ENCODE results near the gene MIEN1.

Gene MIEN1

GRCh38 chr17:39705786-39706348 is 24.5 kb downstream of the MIEN1 start:
- Histone ChIP-seq H3K27me3 (ENCODE audit: control insufficient read depth in 2 of 2, insufficient read depth in 2 of 2, low read length in 2 of 2) (no peaks in the 10 kb centered on the region), H3K9ac (ENCODE audit: low read depth in 1 of 2, low read length in 2 of 2) (peak overlapping the region; percentile 65 to 70), H3K27ac (ENCODE audit: low read depth in 2 of 2, low read length in 2 of 2) (peak overlapping the region; percentile 89 to 95), H3K36me3 (ENCODE audit: control insufficient read depth in 2 of 2, insufficient read depth in 2 of 2, low read length in 2 of 2) (peaks cover 32 to 34% of the 10 kb centered on the region in 2 donors), H3K4me3 (ENCODE audit: low read length in 2 of 2) (peak overlapping the region; percentile 46 to 48), H3K9me3 (ENCODE audit: control insufficient read depth in 2 of 2, low read length in 2 of 2) (no peaks in the 10 kb centered on the region), H3K4me1 (ENCODE audit: control insufficient read depth in 2 of 2, insufficient read depth in 2 of 2, low read length in 2 of 2) (peaks cover 59 to 68% of the 10 kb centered on the region in 2 donors)

GRCh38 chr17:39704821-39705551 is 25.3 kb downstream of the MIEN1 start:
- Histone ChIP-seq H3K27me3 (ENCODE audit: control insufficient read depth in 2 of 2, insufficient read depth in 2 of 2, low read length in 2 of 2) (no peaks in the 10 kb centered on the region), H3K4me1 (ENCODE audit: control insufficient read depth in 2 of 2, insufficient read depth in 2 of 2, low read length in 2 of 2) (peaks cover 59 to 68% of the 10 kb centered on the region in 2 donors), H3K9ac (ENCODE audit: low read depth in 1 of 2, low read length in 2 of 2) (peak overlapping the region; percentile 65 to 70), H3K9me3 (ENCODE audit: control insufficient read depth in 2 of 2, low read length in 2 of 2) (no peaks in the 10 kb centered on the region), H3K36me3 (ENCODE audit: control insufficient read depth in 2 of 2, insufficient read depth in 2 of 2, low read length in 2 of 2) (peaks cover 24 to 27% of the 10 kb centered on the region in 2 donors), H3K4me3 (ENCODE audit: low read length in 2 of 2) (peak overlapping the region; percentile 46 to 48), H3K27ac (ENCODE audit: low read depth in 2 of 2, low read length in 2 of 2) (peak overlapping the region; percentile 89 to 95)

DNA sequence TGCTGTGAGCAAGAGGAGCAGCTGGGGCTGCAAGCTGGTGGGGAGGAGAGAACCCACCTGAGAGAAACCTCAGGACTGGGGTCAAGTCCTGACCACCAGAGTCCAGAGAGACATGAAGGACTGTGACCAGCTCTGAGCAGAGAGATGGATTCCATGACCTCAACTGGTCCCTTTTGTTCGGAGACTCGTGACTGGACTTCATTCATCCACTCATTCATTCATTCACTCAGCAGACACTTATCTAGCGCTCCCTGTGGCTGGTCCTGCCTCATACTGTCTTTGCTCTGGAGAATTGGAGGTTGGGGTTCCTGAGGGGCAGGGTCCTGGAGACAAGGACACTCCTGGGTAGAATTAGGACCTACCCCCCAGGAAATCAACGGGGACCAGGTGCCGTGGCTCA is 26.4 kb downstream of the MIEN1 start:
- Histone ChIP-seq H3K27me3 (ENCODE audit: control insufficient read depth in 2 of 2, insufficient read depth in 2 of 2, low read length in 2 of 2) (no peaks in the 10 kb centered on the region), H3K9ac (ENCODE audit: low read depth in 1 of 2, low read length in 2 of 2) (no peak overlapping the region), H3K4me1 (ENCODE audit: control insufficient read depth in 2 of 2, insufficient read depth in 2 of 2, low read length in 2 of 2) (peaks cover 62 to 68% of the 10 kb centered on the region in 2 donors), H3K36me3 (ENCODE audit: control insufficient read depth in 2 of 2, insufficient read depth in 2 of 2, low read length in 2 of 2) (peaks cover 14 to 16% of the 10 kb centered on the region in 2 donors), H3K27ac (ENCODE audit: low read depth in 2 of 2, low read length in 2 of 2) (peak overlapping the region; percentile 49 to 95), H3K9me3 (ENCODE audit: control insufficient read depth in 2 of 2, low read length in 2 of 2) (no peaks in the 10 kb centered on the region), H3K4me3 (ENCODE audit: low read length in 2 of 2) (no peak overlapping the region)

DNA sequence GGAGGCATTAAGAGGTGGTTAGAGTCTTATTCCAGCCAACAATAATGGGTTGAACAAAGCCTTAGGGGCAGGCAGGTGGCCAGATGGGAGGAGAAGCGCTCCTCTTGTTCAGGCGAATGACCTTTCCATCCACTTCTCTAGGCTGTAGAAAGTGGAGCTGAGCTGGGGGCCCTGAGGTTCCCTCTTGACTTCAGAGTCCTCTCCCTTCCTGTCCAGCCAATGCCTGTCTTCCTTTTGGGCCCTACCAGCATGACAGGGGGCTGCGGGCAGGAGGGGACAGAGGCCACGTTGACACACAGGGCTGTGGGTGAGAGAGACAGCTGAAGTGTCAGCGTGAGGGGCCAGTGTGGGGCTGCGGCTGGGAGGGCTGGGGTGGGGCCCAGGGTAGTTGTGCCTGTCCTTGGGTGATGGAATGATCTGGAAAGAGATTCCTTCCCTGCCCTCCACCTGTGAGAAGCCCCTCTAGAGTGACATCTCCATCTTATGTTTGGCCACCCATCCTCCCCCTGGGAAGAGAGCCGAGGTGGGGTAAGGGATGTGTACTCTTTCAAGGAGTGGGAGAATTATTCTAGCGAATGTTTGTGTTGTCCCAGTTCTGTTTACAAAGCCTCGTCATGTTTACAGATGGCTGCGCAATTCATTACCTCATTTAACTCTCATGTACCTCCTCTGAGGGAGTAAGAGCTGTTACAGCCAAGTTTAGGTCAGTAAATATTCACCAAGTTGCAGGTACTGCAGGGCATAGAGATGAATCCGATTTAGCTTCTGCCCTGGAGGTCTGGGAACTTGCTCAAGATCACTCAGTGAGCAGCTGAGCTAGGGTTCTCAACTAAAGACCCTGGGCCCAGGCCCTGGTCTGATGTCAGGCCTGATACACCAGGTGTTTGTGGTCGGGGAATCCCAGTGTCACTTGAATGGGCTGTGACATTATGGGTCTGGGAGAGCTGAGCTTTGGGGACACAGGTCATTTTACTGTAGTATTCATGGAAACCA is 27.1 kb downstream of the MIEN1 start:
- Histone ChIP-seq H3K4me1 (ENCODE audit: control insufficient read depth in 2 of 2, insufficient read depth in 2 of 2, low read length in 2 of 2) (peaks cover 59 to 67% of the 10 kb centered on the region in 2 donors), H3K4me3 (ENCODE audit: low read length in 2 of 2) (no peak overlapping the region), H3K9me3 (ENCODE audit: control insufficient read depth in 2 of 2, low read length in 2 of 2) (no peaks in the 10 kb centered on the region), H3K27ac (ENCODE audit: low read depth in 2 of 2, low read length in 2 of 2) (peak overlapping the region; percentile 49 to 95), H3K36me3 (ENCODE audit: control insufficient read depth in 2 of 2, insufficient read depth in 2 of 2, low read length in 2 of 2) (peaks cover 7 to 9% of the 10 kb centered on the region in 2 donors), H3K9ac (ENCODE audit: low read depth in 1 of 2, low read length in 2 of 2) (peak overlapping the region in 1 of 2 donors; percentile 8), H3K27me3 (ENCODE audit: control insufficient read depth in 2 of 2, insufficient read depth in 2 of 2, low read length in 2 of 2) (no peaks in the 10 kb centered on the region)

- peak overlapping the region; percentile 82 to 92 for H3K9ac ChIP-seq (ENCODE audit: low read depth in 1 of 2, low read length in 2 of 2)
- no peaks in the 10 kb centered on the region for H3K27me3 ChIP-seq (ENCODE audit: control insufficient read depth in 2 of 2, insufficient read depth in 2 of 2, low read length in 2 of 2)
- H3K36me3 ChIP-seq (ENCODE audit: control insufficient read depth in 2 of 2, insufficient read depth in 2 of 2, low read length in 2 of 2): peaks cover 0 to 5% of the 10 kb centered on the region in 2 donors
- H3K9me3 ChIP-seq (ENCODE audit: control insufficient read depth in 2 of 2, low read length in 2 of 2): no peaks in the 10 kb centered on the region
- peaks cover 50 to 58% of the 10 kb centered on the region in 2 donors for H3K4me1 ChIP-seq (ENCODE audit: control insufficient read depth in 2 of 2, insufficient read depth in 2 of 2, low read length in 2 of 2)
- H3K4me3 ChIP-seq (ENCODE audit: low read length in 2 of 2): peak overlapping the region; percentile 83 to 93
- H3K27ac ChIP-seq (ENCODE audit: low read depth in 2 of 2, low read length in 2 of 2): peak overlapping the region; percentile 93 to 95
Observed at GRCh38 chr17:39701784-39702422, 28.4 kb downstream of the MIEN1 start.

DNA sequence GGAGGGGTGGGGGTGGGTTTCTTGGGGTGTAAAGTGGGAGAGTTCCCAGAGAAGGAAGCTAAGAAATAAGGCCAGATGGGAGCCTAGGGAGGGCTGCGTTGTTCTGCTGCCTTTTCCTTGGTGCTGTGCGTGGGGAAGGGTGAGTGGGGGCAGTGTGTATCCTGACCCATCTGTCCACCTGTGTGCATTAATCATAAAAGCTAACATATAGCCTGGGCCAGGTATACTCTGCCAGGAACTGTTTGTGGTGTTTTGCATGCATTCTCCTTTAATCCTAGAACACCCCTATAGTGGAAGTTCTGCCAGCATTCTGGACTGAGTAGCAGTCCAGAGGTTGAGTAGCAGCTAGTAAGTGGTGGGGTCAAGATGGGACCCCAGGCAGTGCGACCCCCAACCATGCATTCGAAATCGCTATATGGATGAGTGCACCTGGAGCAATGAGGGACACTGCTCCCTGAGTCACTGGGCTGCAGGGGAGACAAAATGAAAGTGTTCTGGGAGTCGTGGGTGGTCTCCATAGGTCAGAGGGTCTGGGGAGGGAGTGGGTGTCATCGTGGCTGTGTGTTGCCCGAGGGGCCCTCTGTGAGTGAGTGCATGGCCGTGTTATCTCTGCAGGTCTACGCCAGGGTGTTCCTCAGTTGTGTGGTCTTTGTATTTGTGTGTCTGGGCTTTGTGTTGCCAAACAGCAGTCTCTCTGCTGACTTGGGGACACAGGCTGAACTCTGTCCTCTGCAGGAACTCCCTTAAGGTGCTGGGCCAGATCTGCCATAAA is 29.1 kb downstream of the MIEN1 start:
- Histone ChIP-seq H3K4me1 (ENCODE audit: control insufficient read depth in 2 of 2, insufficient read depth in 2 of 2, low read length in 2 of 2) (peaks cover 43 to 51% of the 10 kb centered on the region in 2 donors), H3K9me3 (ENCODE audit: control insufficient read depth in 2 of 2, low read length in 2 of 2) (no peaks in the 10 kb centered on the region), H3K27ac (ENCODE audit: low read depth in 2 of 2, low read length in 2 of 2) (peak overlapping the region; percentile 93 to 95), H3K27me3 (ENCODE audit: control insufficient read depth in 2 of 2, insufficient read depth in 2 of 2, low read length in 2 of 2) (no peaks in the 10 kb centered on the region), H3K4me3 (ENCODE audit: low read length in 2 of 2) (peak overlapping the region; percentile 83 to 93), H3K36me3 (ENCODE audit: control insufficient read depth in 2 of 2, insufficient read depth in 2 of 2, low read length in 2 of 2) (peaks cover 0 to 3% of the 10 kb centered on the region in 2 donors), H3K9ac (ENCODE audit: low read depth in 1 of 2, low read length in 2 of 2) (peak overlapping the region; percentile 82 to 92)

- Histone ChIP-seq H3K9me3 (ENCODE audit: control insufficient read depth in 2 of 2, low read length in 2 of 2) (no peaks in the 10 kb centered on the region), H3K4me1 (ENCODE audit: control insufficient read depth in 2 of 2, insufficient read depth in 2 of 2, low read length in 2 of 2) (peaks cover 38 to 47% of the 10 kb centered on the region in 2 donors)
Observed at GRCh38 chr17:39700148-39700987, 30.0 kb downstream of the MIEN1 start.

DNA sequence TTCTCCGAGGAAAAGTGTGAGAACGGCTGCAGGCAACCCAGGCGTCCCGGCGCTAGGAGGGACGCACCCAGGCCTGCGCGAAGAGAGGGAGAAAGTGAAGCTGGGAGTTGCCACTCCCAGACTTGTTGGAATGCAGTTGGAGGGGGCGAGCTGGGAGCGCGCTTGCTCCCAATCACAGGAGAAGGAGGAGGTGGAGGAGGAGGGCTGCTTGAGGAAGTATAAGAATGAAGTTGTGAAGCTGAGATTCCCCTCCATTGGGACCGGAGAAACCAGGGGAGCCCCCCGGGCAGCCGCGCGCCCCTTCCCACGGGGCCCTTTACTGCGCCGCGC is 30.5 kb downstream of the MIEN1 start, which contains the start of gene ERBB2:
Gene ERBB2 (plus strand): TSS at position 247 of the 330 bp plus-strand sequence. CDS start 175 bp downstream, outside the sequence.
- peaks cover 38 to 47% of the 10 kb centered on the region in 2 donors for H3K4me1 ChIP-seq (ENCODE audit: control insufficient read depth in 2 of 2, insufficient read depth in 2 of 2, low read length in 2 of 2)
- no peaks in the 10 kb centered on the region for H3K27me3 ChIP-seq (ENCODE audit: control insufficient read depth in 2 of 2, insufficient read depth in 2 of 2, low read length in 2 of 2)
- peak within 1 kb of the TSS; percentile 83 to 93 for H3K4me3 ChIP-seq (ENCODE audit: low read length in 2 of 2)
- H3K27ac ChIP-seq (ENCODE audit: low read depth in 2 of 2, low read length in 2 of 2): peak within 1 kb of the TSS; percentile 93 to 95
- peaks cover 0 to 3% of the 10 kb centered on the region in 2 donors for H3K36me3 ChIP-seq (ENCODE audit: control insufficient read depth in 2 of 2, insufficient read depth in 2 of 2, low read length in 2 of 2)
- H3K9me3 ChIP-seq (ENCODE audit: control insufficient read depth in 2 of 2, low read length in 2 of 2): no peaks in the 10 kb centered on the region
- peak within 1 kb of the TSS; percentile 82 to 92 for H3K9ac ChIP-seq (ENCODE audit: low read depth in 1 of 2, low read length in 2 of 2)

More at GRCh38 chr17:39700148-39700987, 30.0 kb downstream of the MIEN1 start:
- H3K27me3 ChIP-seq (ENCODE audit: control insufficient read depth in 2 of 2, insufficient read depth in 2 of 2, low read length in 2 of 2): no peaks in the 10 kb centered on the region
- peak overlapping the region; percentile 93 to 95 for H3K27ac ChIP-seq (ENCODE audit: low read depth in 2 of 2, low read length in 2 of 2)
- peaks cover 0 to 3% of the 10 kb centered on the region in 2 donors for H3K36me3 ChIP-seq (ENCODE audit: control insufficient read depth in 2 of 2, insufficient read depth in 2 of 2, low read length in 2 of 2)
- peak overlapping the region; percentile 83 to 93 for H3K4me3 ChIP-seq (ENCODE audit: low read length in 2 of 2)
- peak overlapping the region; percentile 82 to 92 for H3K9ac ChIP-seq (ENCODE audit: low read depth in 1 of 2, low read length in 2 of 2)

Measured in mucosa of rectum (tissue), 2 donors.